GM21723 (cell line): ENCODE measurements around the gene S100A9.
"Not testable (repeated sequence)": the region's sequence is repeated elsewhere in the genome, so short reads cannot be mapped to it uniquely, and the experiment has no call there.

Experiments used
- ATAC-seq: cut with Tn5 transposase; IDR thresholded peaks from one replicate; pipeline ENCODE4 v1.9.1; 2021; ENCODE audit warnings: mild to moderate bottlenecking, moderate library complexity; ENCODE audit not compliant: unreplicated experiment

Gene S100A9

DNA sequence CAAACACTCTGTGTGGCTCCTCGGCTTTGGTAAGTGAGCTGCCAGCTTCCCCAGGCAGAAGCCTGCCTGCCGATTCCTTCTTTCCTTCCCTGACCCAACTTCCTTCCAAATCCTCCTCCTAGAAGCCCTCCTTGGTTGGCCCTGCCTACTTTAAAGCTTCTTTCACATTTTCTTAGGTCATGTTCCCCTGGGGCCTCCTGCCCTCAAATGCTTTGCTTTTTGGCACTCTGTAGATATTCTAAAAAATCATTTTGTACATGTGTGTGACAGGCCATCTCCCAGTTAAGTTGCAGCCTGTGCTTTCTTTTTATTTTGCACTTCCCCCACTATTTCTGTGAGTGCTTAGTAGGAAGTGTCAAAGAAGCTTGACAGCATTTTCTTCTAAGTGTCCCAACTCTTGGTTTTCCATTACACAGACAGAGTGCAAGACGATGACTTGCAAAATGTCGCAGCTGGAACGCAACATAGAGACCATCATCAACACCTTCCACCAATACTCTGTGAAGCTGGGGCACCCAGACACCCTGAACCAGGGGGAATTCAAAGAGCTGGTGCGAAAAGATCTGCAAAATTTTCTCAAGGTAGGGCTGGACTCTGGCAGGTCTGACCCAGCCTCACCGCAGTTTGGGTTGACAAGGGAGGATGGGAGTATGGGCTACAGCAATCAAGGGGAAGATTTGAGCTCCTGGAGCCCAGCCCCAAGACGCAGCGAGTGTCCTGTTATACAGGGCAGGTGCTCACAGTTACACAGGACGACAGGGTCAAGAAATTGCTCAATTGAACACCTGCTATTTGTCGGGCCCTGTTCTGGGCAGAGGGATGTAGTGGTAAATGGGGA lies at the start of gene S100A9:
Gene S100A9 (plus strand): TSS at position 2 of the 838 bp plus-strand sequence. CDS start 430 bp downstream, at position 432.
- ATAC-seq, result no peak

DNA sequence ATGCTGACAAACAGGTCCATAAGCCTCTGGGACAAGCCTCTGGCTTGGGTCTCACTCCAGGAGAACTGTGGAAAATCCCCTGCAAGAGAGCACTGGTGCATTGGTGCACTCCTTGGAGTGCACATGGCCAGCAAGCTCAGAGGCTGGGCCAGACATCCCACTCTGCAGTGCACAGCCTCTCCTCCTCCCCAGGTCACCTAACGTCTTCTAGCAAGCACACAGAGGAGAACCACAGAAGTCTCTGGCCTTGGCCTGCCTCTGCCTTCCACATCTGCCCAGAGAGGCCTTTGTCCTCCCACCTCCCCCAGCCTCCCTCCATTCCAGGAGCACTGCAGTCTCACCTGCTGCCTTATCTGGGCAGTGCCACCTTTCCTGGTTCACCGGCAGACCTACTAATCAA lies 49.1 kb upstream of the S100A9 start:
- ATAC-seq, result no peak

DNA sequence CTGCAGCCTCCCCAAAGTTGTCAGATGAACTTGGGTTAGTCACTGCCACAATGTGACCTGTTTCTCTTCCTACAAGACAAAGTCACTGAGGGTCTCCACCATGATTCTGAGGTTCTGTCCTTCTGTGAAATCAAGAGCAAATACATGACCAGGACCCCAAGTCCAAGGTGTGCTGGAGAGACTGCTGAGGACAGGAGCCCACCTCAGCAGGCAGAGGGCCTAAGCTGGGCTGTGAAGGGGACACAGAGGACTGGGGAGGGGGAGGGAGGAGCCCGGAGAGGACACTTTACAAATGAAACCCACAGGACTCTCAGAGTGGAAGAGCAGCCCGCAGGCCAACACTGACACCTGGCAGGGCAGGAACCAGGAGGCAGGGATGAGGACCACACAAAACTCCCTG lies 48.2 kb upstream of the S100A9 start:
- ATAC-seq, result no peak

DNA sequence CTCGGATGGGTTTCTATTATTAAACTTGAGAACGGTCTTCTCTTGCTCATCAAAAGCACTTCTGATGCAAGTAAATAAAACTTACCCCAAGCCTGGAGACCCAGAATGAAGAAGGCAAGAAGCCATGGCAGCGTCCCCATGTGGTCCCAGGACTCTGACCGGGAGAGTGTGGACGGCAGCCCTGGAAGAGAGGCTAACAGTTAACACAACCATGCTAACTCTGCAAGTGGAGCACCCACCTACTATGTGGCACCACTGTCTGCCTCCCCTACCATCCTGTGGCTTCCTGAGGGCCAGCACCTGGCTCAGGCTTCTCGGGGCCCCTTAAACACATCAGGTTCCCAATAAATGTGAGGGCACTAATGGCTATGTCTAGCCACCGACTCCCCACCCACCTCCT lies 47.1 kb upstream of the S100A9 start:
- ATAC-seq, result no peak

DNA sequence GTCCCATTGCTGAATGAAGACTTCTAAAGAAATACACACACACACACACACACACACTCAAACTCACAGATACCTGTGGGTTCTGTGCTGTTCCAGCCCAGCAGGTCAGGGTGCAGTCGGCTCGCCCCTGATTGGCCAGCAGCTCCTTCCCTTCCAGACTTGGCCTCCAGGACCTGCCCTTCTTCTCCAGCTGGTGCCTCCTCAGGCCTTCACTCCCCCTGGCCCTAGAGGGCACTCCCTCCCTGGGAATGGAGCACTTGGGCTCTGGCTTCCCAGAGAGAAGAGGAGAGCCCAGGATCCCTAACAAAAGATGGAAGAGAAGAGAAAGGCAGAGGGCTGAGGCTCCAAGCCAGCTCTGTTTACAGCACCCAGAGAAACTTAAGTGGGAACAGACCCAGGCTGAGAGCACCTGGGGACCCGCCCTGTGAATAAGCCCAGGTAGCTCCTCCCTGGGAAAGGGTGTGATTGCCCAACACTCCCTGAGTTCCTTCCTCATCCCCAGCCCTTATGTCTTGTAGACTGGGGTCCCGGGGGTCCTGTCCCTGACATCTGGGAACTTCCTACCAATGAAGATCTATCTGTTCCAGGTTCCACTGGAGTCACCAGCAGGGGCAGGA lies 45.0 kb upstream of the S100A9 start, which contains the start of gene PGLYRP3:
Gene PGLYRP3 (minus strand): TSS at position 383 of the 617 bp plus-strand sequence. CDS start 2,287 bp downstream, outside the sequence.
- ATAC-seq, result no peak

DNA sequence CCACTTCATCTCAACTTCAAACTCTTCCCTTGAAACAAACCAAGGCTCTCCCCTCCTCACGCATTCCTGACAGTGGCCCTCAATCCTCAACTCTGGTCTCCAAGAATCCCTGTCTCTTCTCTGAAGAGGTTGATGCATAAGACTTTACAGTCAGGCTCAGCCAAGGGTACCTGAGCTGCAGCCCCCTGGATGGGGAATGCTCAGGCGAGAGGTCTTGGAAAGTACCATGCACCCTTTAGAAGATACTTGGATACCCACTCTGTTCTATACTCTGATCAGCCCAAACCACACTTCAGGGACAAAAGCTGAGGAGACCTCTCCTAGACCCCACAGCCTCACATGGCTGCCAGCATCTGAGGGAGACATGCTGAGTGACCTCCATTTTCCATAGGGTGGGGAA lies 44.4 kb upstream of the S100A9 start:
- ATAC-seq, result no peak

DNA sequence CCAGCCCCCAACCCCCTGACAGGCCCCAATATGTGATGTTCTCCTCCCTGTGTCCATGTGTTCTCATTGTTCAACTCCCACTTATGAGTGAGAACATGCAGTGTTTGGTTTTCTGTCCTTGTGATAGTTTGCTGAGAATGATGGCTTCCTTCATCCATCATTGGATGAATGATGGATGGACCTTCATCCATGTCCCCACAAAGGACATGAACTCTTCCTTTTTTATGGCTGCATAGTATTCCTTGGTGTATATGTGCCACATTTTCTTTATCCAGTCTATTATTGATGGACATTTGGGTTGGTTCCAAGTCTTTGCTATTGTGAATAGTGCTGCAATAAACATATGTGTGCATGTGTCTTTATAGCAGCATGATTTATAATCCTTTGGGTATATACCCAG lies 43.3 kb upstream of the S100A9 start:
- ATAC-seq, result not testable (repeated sequence)

DNA sequence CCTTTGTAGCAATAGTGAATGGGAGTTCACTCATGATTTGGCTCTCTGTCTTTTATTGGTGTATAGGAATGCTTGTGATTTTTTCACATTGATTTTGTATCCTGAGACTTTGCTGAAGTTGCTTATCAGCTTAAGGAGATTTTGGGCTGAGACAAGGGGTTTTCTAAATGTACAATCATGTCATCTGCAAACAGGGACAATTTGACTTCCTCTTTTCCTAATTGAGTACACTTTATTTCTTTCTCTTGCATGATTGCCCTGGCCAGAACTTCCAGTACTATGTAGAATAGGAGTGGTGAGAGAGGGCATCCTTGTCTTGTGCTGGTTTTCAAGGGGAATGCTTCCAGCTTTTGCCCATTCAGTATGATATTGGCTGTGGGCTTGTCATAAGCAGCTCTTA lies 41.6 kb upstream of the S100A9 start:
- not testable (repeated sequence) for ATAC-seq

DNA sequence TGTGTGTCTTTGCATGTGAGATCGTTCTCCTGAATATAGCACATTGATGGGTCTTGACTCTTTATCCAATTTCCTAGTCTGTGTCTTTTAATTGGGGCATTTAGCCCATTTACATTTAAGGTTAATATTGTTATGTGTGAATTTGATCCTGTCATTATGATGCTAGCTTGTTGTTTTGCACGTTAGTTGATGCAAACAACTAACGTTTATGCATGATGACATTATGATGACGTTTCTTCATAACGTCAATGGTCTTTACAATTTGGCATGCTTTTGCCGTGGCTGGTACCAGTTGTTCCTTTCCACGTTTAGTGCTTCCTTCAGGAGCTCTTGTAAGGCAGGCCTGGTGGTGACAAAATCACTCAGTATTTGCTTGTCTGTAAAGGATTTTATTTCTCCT lies 39.5 kb upstream of the S100A9 start:
- not testable (repeated sequence) for ATAC-seq

DNA sequence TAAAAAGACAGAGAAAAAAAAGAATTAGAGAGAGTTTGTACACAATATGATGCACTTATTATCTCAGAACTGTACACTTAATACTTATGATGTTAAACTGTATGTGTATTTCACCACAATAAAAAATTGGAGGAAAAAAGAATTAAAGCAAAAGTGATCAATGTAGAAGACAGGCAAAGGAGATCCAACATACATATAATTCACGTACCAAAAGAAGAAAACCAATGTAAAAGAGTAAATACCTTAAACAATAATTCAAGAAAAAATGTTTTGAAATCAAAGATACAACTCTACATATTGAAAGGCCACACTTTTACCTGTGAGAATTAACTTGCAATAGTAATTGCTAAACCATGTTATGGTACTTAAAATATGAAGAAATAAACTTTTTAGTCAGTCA lies 35.1 kb upstream of the S100A9 start:
- no peak for ATAC-seq

DNA sequence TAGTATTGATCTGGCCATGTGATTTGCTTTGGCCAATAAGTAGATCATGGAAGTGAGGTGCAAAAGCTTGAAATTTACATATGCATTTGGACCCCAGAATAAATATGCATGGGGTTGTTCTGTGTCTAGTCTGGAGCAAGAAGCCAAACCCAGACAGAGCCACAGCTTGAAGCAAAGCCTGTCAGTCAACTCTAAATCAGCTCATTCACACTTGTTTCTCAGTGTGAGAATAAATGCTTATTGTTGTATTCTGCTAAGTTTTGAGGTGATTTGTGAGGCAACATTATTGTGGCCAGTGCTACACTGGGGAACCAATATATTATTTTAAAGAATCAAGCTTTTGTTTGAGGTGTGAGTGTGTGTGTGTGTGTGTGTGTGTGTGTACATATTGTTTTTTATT lies 32.7 kb upstream of the S100A9 start:
- ATAC-seq, result no peak

DNA sequence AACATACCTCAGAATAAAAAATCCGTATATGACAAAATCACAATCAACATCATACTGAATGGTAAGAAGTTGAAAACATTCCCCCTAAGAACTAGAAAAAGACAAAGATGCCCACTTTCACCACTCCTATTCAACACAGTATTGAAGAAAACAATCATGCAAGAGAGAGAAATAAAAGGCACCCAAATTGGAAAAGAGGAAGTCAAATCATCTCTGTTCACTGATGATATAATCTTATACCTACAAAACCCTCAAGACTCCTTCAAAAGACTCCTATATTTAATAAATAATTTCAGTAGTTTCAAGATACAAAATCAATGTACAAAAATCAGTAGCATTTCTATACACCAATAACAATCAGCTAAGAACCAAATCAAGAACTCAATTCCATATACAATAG lies 23.8 kb upstream of the S100A9 start:
- no peak for ATAC-seq

DNA sequence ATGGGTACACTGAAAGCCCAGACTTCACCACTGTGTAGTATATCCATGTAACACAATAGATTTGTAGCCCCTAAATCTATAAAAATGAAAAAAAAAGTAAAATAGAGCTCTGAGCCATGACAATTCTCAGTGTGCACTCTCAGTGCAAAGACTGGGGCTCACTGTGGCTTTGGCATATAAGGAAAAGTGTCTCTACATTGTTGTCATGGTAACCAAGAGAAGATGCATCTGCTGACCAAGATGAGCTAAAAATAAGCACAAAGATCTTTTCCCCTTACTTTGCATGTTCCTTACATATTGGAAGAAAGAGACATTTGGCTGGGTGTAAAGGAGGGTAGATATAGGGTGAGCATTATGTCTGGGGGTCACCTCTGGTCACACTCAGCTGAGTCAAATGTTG lies 21.0 kb upstream of the S100A9 start:
- ATAC-seq, result no peak

DNA sequence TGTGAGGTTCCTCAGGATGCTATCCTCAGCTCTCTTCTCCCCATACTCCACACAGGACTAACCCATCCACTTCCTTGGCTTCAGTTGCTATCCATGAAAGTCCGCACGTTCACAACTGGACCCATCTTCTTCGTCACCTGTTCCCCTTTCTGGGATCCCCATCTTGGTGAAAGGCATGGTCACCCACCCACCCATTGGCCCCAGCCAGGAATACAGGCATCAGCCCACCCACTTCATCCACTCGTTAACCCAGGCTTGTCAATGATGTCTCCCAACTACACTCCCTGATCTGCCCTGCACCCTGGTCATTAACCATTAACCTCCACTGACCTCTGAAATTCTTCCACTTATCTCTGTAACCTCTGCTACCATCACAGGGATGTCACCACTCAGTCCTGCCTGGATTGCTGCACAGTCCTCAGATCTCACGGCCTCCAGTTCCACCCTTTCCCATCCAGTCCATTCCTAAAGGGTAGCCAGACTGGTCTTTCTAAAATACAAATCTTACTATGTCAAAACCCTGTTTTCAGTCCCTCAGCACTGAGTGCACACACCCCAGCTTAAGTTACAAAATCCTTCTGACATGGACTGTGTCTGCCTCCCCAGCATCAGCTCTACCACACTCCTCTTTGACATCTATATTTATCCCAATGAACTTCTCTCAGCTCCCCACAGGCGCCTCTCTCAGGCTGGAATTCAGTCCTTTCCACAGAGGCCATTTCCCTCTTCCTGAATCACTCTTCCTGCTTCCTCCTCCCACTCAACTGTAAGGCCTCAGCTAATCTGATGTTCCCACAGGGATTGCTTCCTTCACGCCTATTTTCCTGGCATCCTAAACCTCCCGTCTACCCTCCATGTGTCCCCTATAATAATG lies 19.4 kb upstream of the S100A9 start:
- no peak for ATAC-seq

DNA sequence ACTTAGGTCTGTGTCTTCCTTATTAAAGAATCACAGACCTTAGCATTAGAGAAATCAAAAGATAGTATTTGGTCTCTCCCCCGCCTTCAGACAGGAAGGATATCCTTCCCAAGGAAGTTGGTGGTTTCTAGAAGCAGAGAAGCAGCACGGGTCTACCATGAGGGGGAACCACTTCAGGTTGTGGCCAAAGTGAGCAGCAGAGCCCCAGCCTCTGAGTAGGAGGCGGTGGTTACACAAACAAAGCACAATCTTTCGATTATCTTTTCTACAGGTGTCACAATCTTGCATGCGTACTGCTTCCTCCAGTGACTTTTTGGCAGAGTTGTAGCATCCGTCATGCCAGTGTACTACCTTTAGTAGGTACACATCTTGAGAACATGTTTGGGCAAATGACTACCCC lies 17.9 kb upstream of the S100A9 start:
- ATAC-seq, result no peak

DNA sequence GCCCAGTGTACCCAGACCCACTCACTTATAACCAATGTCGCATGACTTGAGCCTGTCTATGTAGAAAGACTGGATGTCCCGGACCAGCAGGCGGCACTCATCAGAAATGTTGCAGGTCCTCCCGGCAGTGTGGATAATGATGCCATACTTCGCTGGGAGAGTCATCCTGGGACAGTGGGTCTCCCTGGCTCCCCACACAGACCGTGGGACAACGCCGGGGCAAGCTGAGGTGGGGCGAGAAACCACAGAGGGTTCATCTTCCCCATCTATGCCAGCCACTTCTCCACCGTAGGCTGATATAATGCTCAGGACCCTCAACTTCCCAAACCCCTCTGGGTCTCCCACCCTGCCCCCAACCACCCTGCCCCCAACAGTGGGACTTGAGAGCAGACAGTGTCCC lies 17.3 kb upstream of the S100A9 start:
- ATAC-seq, result no peak

DNA sequence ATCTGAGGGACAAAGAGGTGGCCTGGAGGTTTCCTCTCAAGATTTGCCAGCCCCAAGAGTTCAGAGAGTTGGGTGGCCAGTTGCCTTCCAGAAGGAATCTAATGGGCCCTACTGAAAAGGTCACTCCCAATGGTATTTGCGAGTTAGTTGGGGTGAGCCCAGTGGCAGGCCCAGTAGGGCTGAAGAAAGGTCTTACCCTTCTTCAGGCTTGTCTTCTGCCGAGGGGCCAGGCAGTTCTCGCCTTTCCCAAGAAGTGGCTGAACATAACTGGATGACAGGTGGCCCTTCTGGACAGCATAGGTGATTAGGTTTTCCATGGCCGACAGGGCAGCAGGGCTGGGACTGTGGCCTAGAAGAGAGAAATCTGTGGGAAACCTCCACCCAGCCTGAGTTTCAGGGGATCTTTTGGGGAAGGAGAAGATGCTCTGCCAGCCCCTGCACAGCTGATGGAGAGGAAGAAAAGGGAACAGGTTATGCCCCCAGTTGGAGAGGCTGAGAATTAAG lies 16.2 kb upstream of the S100A9 start:
- no peak for ATAC-seq

DNA sequence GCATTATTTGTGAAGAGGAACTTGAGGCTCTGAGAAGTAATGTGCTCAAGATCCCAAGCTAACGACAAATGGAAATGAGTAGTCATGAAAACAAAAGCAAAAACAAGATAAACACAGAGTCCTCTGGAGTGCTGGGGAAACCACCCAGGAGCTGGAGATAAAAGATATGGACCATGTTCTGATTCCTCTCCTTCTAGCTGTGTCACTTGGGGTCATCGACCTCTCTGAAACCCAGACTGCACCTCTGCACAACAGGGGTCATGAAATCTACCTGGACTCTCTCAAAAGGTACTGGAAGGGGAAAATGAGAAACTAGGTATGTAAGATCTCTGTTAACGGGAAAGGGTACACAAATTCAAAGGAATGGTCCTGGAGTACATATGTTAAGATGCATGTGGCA lies 15.5 kb upstream of the S100A9 start:
- no peak for ATAC-seq

DNA sequence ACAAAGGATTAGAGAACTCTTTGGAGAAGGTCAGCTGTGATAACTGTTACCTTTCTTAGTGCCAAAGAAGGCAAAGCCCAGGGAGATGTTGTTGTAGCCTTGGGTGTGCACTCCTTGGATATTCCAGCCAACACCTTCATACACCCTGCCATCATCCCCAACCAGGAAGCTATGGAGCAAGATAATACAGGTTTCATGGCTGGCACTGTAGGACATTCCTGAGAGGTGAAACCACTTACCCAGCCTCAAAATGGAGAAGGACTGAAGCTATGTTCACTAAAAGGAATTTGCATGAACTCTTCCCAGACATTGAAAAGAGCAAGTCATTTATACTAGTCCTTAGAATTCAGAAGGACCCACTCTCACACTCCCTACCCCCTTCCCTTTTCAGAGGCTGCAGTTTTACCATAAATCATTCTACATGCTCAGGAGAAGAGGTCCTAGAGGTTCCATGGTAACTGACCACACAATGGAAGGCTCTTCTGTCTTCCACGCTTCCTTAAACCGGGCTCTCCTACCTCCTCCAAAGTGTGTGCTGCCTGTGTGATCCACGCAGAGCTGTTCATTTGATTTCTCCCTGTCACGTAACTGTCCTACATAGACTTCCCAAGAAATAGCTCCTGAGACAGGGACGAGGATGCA lies 14.5 kb upstream of the S100A9 start:
- ATAC-seq, result no peak

DNA sequence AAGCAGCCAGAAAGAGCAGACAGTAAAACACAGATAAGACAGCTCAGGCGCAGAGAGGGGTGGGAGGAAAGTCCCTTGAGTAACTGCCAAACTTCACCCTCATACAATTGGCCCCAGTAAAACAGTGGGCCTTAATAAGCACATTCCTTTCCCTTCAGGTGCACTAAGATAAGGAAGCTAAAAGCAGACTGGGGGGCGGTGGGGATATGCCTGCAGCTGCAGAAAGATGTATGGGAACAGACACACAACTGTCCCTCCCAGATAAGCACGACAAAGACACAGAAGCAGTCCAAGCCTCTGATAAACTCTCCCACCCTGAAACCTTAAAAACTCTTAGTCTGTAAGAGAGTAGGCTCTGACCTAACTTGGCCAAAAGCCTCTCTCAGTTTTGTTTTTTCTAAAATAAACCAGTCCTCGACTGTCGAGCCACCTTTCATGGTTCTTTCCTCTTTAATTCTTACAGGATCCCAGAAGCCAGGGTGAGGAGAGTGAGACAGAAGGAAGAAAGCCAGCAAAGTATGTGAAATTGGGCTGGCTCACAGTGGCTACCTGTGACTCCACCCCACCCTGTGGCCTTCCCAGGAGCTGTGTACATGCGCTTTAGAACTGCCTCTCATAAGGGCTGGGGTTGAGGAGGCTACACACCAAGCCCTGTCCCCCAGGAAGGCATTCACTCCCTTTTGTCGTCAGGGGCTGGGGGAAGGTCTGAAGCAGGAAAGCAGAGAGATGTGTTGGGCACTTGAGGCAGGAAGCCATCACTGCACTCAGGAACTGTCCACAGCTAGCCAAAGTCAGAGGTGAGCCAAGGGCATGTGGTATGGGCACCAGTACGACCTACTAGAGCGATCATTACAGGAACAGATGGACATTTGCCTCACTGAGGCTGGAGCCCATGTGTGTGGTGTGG lies 13.6 kb upstream of the S100A9 start:
- no peak for ATAC-seq
